ENCODE measurements around the gene C1GALT1C1L. TPM values are rescaled to one million over a fixed set of nuclear protein-coding genes. Genes with fewer than 3 reads are reported as not detected.
"Not testable (repeated sequence)": the region's sequence is repeated elsewhere in the genome, so short reads cannot be mapped to it uniquely, and the experiment has no call there.

Gene C1GALT1C1L
- total RNA-seq, 4 donors from 2014 or later, result 0.30 to 0.51 (median 0.36) TPM; not detected in 1

GRCh38 chr2:43685357-43685756 lies 9.1 kb upstream of the C1GALT1C1L start:
- intact Hi-C loops (cut with DNase I; ENCODE audit: low total_unique reads), result no loop called here
- TF ChIP-seq CTCF (IDR thresholded peaks at IDR 0.05), result no peak
- TF ChIP-seq POLR2A (IDR thresholded peaks at IDR 0.05), result no peak
- no peak for DNase-seq (ENCODE audit: low spot score in 2 of 2)
- 46 to 52% methylated on average over 5 of the region's 5 CpGs for WGBS, 2 donors
- H3K4me3 ChIP-seq (ENCODE audit: low read depth, poor library complexity, severe bottlenecking), result no peak overlapping the region

GRCh38 chr2:43677783-43678182 lies 1.6 kb upstream of the C1GALT1C1L start:
- H3K4me3 ChIP-seq (ENCODE audit: low read depth, poor library complexity, severe bottlenecking); DNase-seq (ENCODE audit: low spot score in 2 of 2); intact Hi-C loops (cut with DNase I; ENCODE audit: low total_unique reads): not testable (repeated sequence)
- 83 to 98% methylated on average over 15 to 32 of the region's 32 CpGs for WGBS, 2 donors

GRCh38 chr2:43675646-43676321 lies 445 bp downstream of the C1GALT1C1L start:
- H3K4me3 ChIP-seq (ENCODE audit: low read depth, poor library complexity, severe bottlenecking), result peak overlapping the region; percentile 42
- no peak for DNase-seq (ENCODE audit: low spot score in 2 of 2)
- intact Hi-C loops (cut with DNase I; ENCODE audit: low total_unique reads), result no loop called here
- WGBS, 2 donors, result 43 to 71% methylated on average over 14 of the region's 14 CpGs
- TF ChIP-seq POLR2A (IDR thresholded peaks at IDR 0.05) (no peak), CTCF (IDR thresholded peaks at IDR 0.05) (no peak)

- DNase-seq (ENCODE audit: low spot score in 2 of 2), result no peak
- 91 to 96% methylated on average over 3 of the region's 3 CpGs for WGBS, 2 donors
- H3K4me3 ChIP-seq (ENCODE audit: low read depth, poor library complexity, severe bottlenecking), result no peak overlapping the region
- TF ChIP-seq CTCF (IDR thresholded peaks at IDR 0.05) (no peak), POLR2A (IDR thresholded peaks at IDR 0.05) (no peak)
- intact Hi-C loops (cut with DNase I; ENCODE audit: low total_unique reads), result no loop called here
Measured at GRCh38 chr2:43657241-43657640, 19.0 kb downstream of the C1GALT1C1L start.

GRCh38 chr2:43653506-43653905 lies 22.7 kb downstream of the C1GALT1C1L start:
- no peak overlapping the region for H3K4me3 ChIP-seq (ENCODE audit: low read depth, poor library complexity, severe bottlenecking)
- TF ChIP-seq POLR2A (IDR thresholded peaks at IDR 0.05) (no peak), CTCF (IDR thresholded peaks at IDR 0.05) (no peak)
- 80 to 84% methylated on average over 2 of the region's 2 CpGs for WGBS, 2 donors
- intact Hi-C loops (cut with DNase I; ENCODE audit: low total_unique reads), result no loop called here
- no peak for DNase-seq (ENCODE audit: low spot score in 2 of 2)

- DNase-seq (ENCODE audit: low spot score in 2 of 2), result no peak
- intact Hi-C loops (cut with DNase I; ENCODE audit: low total_unique reads), result no loop called here
- no peak overlapping the region for H3K4me3 ChIP-seq (ENCODE audit: low read depth, poor library complexity, severe bottlenecking)
- TF ChIP-seq CTCF (IDR thresholded peaks at IDR 0.05), result no peak
- TF ChIP-seq POLR2A (IDR thresholded peaks at IDR 0.05), result no peak
- 86 to 91% methylated on average over 3 of the region's 3 CpGs for WGBS, 2 donors
Measured at GRCh38 chr2:43648994-43649701, 27.1 kb downstream of the C1GALT1C1L start.
